HCT116 (cell line): ENCODE results near the gene SUMO3.

ENCODE experiments used
- CEBPB ChIP-seq: IDR thresholded peaks from 2 replicates; pipeline ENCODE4 v1.6.1; 2012; ENCODE audit warnings: low read depth
- EZH2 ChIP-seq: fragments of 200-600 bp; sonication (generic); IDR thresholded peaks from 2 replicates; pipeline ENCODE4 v1.6.1; 2017; ENCODE audit warnings: antibody characterized with exemption, mixed run types
- POLR2A ChIP-seq: IDR thresholded peaks from 2 replicates; pipeline ENCODE4 v1.7.0; 2011; ENCODE audit warnings: borderline replicate concordance; ENCODE audit not compliant: insufficient read depth, insufficient read length; ENCODE audit errors: extremely low read depth
- POLR2AphosphoS5 ChIP-seq: IDR thresholded peaks from 2 replicates; pipeline ENCODE4 v1.6.1; 2011; ENCODE audit warnings: mild to moderate bottlenecking, low read depth, low read length, moderate library complexity
- ZFX ChIP-seq: fragments of 450-650 bp; IDR thresholded peaks from 2 replicates; pipeline ENCODE4 v1.6.1; 2017
- TF ChIP-seq, protein P1 (sequence below), 3 experiments: fragments of 200-600 bp in 1 of 3; sonication (generic) in 1 of 3; IDR thresholded peaks in 2 of 3; conservative IDR thresholded peaks in 1 of 3; 2 replicates each; pipeline ENCODE4 v1.5.1; 2012 to 2017; ENCODE audit warnings: low read depth in 2 of 3, low read length in 2 of 3, antibody characterized with exemption in 1 of 3, borderline replicate concordance in 1 of 3, control low read depth in 1 of 3, mild to moderate bottlenecking in 1 of 3, mixed read lengths in 1 of 3, mixed run types in 1 of 3, moderate library complexity in 1 of 3; ENCODE audit not compliant: insufficient read depth in 1 of 3

DNA sequence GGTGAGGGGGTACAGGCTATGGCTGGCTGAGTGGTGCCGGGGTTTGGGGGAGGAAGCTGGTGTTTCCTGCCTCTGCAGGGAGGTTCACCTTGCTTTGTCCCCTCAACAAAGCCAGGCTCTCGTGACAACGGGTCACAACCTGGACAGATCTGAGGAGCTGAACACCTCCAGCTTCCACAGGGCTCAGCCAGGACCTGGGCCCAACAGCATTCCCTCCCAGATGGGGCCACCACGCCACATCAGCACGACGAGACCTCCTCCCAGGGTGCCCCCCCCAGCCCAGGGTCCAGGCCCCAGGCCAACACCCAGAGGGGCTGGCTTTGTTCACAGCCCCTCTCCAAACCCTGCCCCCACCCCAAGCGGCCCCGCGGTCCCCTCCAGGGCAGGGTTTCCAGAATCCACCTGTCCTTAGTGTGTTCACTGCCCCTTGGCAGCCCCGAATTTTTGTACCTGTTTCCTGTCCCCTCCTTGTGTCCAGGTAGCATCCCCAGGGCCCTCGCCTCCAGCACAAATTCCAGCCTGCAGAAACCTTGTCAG is 51.0 kb downstream of the SUMO3 start:
- TF ChIP-seq ZFX = no peak
- TF ChIP-seq, protein P1, sequence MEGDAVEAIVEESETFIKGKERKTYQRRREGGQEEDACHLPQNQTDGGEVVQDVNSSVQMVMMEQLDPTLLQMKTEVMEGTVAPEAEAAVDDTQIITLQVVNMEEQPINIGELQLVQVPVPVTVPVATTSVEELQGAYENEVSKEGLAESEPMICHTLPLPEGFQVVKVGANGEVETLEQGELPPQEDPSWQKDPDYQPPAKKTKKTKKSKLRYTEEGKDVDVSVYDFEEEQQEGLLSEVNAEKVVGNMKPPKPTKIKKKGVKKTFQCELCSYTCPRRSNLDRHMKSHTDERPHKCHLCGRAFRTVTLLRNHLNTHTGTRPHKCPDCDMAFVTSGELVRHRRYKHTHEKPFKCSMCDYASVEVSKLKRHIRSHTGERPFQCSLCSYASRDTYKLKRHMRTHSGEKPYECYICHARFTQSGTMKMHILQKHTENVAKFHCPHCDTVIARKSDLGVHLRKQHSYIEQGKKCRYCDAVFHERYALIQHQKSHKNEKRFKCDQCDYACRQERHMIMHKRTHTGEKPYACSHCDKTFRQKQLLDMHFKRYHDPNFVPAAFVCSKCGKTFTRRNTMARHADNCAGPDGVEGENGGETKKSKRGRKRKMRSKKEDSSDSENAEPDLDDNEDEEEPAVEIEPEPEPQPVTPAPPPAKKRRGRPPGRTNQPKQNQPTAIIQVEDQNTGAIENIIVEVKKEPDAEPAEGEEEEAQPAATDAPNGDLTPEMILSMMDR (IDR thresholded peaks at IDR 0.05 in 2 of 3, conservative IDR thresholded peaks at IDR 0.05 in 1 of 3; ENCODE audit: borderline replicate concordance in 1 of 3, insufficient read depth in 1 of 3, low read depth in 2 of 3, low read length in 2 of 3) = no peak
- TF ChIP-seq POLR2A = no peak
- no peak for TF ChIP-seq EZH2
- no peak for TF ChIP-seq CEBPB
- TF ChIP-seq POLR2AphosphoS5 = no peak
